MCF 10A (cell line): ENCODE results near the gene C16orf96. TPM values are rescaled to one million over a fixed set of nuclear protein-coding genes. Genes with fewer than 3 reads are reported as not detected.

Experiments used
- BruUV-seq: library from RNA; stranded (reverse); fragments of 400-500 nt; replicated peaks from 2 replicates; lab custom pipeline; 2021; lab: Mats Ljungman, UMichigan
- CTCF ChIA-PET: fragments of 300-600 bp; sonication (Branson Sonifier 250); formaldehyde crosslinking; extraction: SDS; loops from one replicate; lab custom pipeline; 2021; ENCODE audit warnings: antibody characterized with exemption, inconsistent platforms; lab: Yijun Ruan, JAX
- POLR2A ChIA-PET: fragments of 300-600, 350-650 bp; sonication (Branson Sonifier 250); formaldehyde crosslinking; extraction: SDS; loops from one replicate; lab custom pipeline; 2020; ENCODE audit warnings: antibody characterized with exemption, inconsistent platforms; lab: Yijun Ruan, JAX
- DNase-seq: peaks from one replicate; pipeline ENCODE4 v3.0.0-alpha.2; 2018; ENCODE audit not compliant: unreplicated experiment
- H3K27ac Mint-ChIP-seq: one replicate; pipeline ENCODE4 v1.8.0; 2022; ENCODE audit warnings: mild to moderate bottlenecking, low read depth, mixed read lengths; ENCODE audit not compliant: unreplicated experiment
- H3K27me3 Mint-ChIP-seq: one replicate; pipeline ENCODE4 v1.8.0; 2022; ENCODE audit warnings: mixed read lengths; ENCODE audit not compliant: insufficient read depth, unreplicated experiment
- H3K36me3 Mint-ChIP-seq: one replicate; pipeline ENCODE4 v1.8.0; 2022; ENCODE audit warnings: mild to moderate bottlenecking, moderate library complexity, mixed read lengths; ENCODE audit not compliant: insufficient read depth, unreplicated experiment
- H3K4me1 Mint-ChIP-seq: one replicate; pipeline ENCODE4 v1.8.0; 2022; ENCODE audit warnings: mixed read lengths; ENCODE audit not compliant: insufficient read depth, unreplicated experiment
- H3K4me3 Mint-ChIP-seq: one replicate; pipeline ENCODE4 v1.8.0; 2022; ENCODE audit warnings: mild to moderate bottlenecking, moderate library complexity, mixed read lengths; ENCODE audit not compliant: unreplicated experiment
- H3K9me3 Mint-ChIP-seq: one replicate; pipeline ENCODE4 v1.8.0; 2022; ENCODE audit warnings: mixed read lengths; ENCODE audit not compliant: unreplicated experiment
- intact Hi-C: fragments of 100-400 bp; cut with micrococcal nuclease; formaldehyde crosslinking; loops from 2 replicates; pipeline ENCODE4 v1.14.1; 2022
- total RNA-seq: library from RNA; stranded (reverse); gene quantifications from 2 replicates; pipeline ENCODE4 v1.2.3, GENCODE V29; 2022
- TF ChIP-seq, protein P1 (sequence below): fragments of 200-600 bp; IDR thresholded peaks from one replicate; pipeline ENCODE4 v1.8.0; 2022; ENCODE audit warnings: antibody characterized with exemption, mild to moderate bottlenecking; ENCODE audit not compliant: unreplicated experiment

Gene C16orf96
- total RNA-seq, 1 experiment from 2014 or later = not detected

DNA sequence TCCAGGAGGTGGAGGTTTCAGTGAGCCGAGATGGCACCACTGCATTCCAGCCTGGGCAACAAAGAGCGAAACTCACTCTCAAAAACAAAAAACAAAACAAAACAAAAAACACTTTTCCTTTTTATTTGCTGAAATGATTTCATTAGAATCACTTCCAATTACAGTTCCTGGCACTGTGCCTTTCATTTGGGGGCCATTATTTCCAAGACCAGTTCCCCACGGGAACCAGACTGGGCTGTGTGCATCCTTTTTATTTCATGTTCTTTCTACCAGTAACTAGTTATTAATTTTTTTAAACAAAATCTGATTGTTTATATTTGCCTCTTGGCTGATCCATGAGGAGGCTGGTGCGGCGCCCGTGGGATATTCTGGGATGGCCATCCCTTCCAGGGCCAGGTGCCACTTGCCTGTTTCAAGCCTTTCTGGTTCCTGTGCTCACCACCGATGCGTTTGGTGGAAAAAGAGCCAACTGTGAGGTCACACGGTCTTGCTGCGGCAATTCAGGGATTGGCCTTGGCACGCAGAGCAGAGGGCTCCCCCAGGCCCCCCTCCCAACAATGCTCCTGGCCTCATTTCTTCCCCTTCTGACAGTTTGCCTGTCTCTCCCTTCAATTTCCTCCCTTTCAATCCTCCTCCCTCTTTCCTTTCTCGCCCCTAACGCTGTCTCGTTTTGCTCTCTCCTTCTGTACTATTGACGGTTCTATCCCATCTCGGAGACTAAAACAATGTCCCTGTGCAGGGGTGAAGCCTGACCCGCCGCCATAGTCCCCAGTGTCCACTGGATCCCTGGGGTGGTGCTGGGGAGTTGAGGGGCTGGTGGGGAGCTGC lies 45.1 kb downstream of the C16orf96 start:
- Mint-ChIP-seq H3K27me3 (peaks cover 11% of the 10 kb centered on the region), H3K4me3 (no peak overlapping the region), H3K36me3 (peaks cover 3% of the 10 kb centered on the region), H3K4me1 (no peaks in the 10 kb centered on the region), H3K27ac (no peak overlapping the region), H3K9me3 (no peaks in the 10 kb centered on the region)
- TF ChIP-seq, protein P1, sequence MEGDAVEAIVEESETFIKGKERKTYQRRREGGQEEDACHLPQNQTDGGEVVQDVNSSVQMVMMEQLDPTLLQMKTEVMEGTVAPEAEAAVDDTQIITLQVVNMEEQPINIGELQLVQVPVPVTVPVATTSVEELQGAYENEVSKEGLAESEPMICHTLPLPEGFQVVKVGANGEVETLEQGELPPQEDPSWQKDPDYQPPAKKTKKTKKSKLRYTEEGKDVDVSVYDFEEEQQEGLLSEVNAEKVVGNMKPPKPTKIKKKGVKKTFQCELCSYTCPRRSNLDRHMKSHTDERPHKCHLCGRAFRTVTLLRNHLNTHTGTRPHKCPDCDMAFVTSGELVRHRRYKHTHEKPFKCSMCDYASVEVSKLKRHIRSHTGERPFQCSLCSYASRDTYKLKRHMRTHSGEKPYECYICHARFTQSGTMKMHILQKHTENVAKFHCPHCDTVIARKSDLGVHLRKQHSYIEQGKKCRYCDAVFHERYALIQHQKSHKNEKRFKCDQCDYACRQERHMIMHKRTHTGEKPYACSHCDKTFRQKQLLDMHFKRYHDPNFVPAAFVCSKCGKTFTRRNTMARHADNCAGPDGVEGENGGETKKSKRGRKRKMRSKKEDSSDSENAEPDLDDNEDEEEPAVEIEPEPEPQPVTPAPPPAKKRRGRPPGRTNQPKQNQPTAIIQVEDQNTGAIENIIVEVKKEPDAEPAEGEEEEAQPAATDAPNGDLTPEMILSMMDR = no peak
- CTCF ChIA-PET = no interaction called here
- POLR2A ChIA-PET = interaction anchor here (5.1 kb wide), 1 partner anchor 15 kb away, joined by 24 read pairs; the partner anchor contains the start of gene UBALD1
- intact Hi-C loops = no loop called here
- DNase-seq = no peak
- BruUV-seq = no TSS peak

DNA sequence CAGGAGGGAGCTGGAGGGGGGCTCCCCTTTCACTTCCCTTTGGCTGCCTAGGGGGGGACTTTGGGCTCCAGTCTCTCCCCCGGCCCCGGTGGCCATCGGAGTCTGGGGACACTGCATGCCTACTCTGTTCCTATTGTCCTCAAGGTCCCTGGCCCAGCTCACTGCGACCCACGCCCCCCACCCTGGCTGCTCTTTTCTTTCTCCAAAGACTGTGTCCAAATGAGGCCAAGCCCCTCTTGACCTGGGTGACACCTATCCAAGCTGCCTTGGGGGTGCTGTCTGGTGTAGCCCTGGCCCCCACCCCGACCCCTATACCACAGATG lies 45.7 kb downstream of the C16orf96 start:
- TF ChIP-seq, protein P1 = no peak
- BruUV-seq = no TSS peak
- Mint-ChIP-seq H3K4me1 (no peaks in the 10 kb centered on the region), H3K9me3 (no peaks in the 10 kb centered on the region), H3K27ac (no peak overlapping the region), H3K4me3 (no peak overlapping the region), H3K27me3 (peaks cover 11% of the 10 kb centered on the region), H3K36me3 (peaks cover 9% of the 10 kb centered on the region)
- CTCF ChIA-PET = no interaction called here
- POLR2A ChIA-PET = no interaction called here
- intact Hi-C loops = no loop called here
- no peak for DNase-seq

DNA sequence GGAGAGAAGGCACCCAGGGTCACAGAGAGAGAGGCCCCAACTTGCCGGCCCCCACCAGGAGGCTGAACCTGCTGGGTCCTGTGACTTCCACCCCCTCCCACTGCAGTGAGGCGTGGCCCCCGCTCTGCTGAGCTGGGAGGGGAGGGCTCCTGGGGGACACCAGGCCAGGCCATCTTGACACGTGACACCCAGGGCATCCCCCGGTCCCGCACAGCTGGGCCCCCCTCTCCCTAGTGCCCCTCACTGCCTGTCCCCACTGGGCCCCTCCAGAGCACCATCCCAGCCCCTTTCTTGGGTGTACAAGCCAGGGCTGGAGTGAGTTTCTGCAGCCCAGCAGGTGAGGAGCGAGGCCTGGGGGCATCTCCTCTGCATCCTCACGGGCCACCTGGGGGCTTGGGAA lies 46.2 kb downstream of the C16orf96 start:
- intact Hi-C loops = no loop called here
- Mint-ChIP-seq H3K36me3 (peaks cover 14% of the 10 kb centered on the region), H3K27me3 (peaks cover 11% of the 10 kb centered on the region), H3K9me3 (no peaks in the 10 kb centered on the region), H3K4me3 (no peak overlapping the region), H3K27ac (no peak overlapping the region), H3K4me1 (no peaks in the 10 kb centered on the region)
- TF ChIP-seq, protein P1 = no peak
- CTCF ChIA-PET = interaction anchor here (0.7 kb wide), 1 partner anchor 17 kb away, joined by 3 read pairs; no protein-coding TSS in a partner anchor
- DNase-seq = no peak
- POLR2A ChIA-PET = interaction anchor here (0.7 kb wide), 1 partner anchor 64 kb away, joined by 3 read pairs; the partner anchor contains the start of gene CDIP1
- BruUV-seq = no TSS peak

DNA sequence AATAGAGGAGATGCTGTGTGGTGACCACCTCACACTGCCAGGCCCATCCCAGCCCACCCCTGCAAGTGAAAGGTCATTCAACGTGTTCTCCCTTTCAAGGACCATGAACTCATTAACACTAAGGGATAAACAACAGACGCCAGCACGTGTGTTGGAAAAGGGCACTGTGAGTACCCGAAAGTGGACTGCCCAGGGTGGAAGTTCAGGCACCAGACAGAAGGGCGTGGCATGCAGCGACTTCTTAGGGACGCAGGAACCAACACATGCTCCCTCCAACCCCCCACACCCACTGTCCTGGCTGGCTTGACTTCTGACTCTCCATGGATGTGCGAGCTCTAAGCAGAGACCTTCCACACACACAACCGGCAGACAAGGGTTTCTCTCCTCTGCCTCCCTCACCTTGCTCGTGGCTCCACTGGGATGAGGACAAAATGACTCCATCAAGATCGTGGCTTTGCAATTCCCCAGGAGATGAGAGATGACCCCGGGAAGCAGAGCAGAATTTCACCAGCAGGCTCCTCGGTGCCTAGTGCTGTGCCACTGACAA lies 47.6 kb downstream of the C16orf96 start:
- Mint-ChIP-seq H3K27me3 (peaks cover 11% of the 10 kb centered on the region), H3K36me3 (peaks cover 21% of the 10 kb centered on the region), H3K4me1 (no peaks in the 10 kb centered on the region), H3K9me3 (no peaks in the 10 kb centered on the region), H3K27ac (no peak overlapping the region), H3K4me3 (no peak overlapping the region)
- CTCF ChIA-PET = no interaction called here
- no TSS peak for BruUV-seq
- DNase-seq = no peak
- POLR2A ChIA-PET = no interaction called here
- TF ChIP-seq, protein P1 = no peak
- intact Hi-C loops = no loop called here
